Trophoblast cell (in vitro differentiated cells and primary cell): Measurements from ENCODE around the gene SBNO2.

Source experiments
- DNase-seq, 2 donors: peaks; one replicate each; pipeline ENCODE4 v3.0.0-alpha.2; 2016
- H2AFZ ChIP-seq: 2 replicates; pipeline ENCODE4 v1.6.1; 2013; ENCODE audit warnings: low read length, moderate library complexity, mild to moderate bottlenecking; ENCODE audit not compliant: insufficient read depth, poor library complexity
- H2AK5ac ChIP-seq: 2 replicates; pipeline ENCODE4 v1.6.1; 2013; ENCODE audit warnings: mild to moderate bottlenecking, low read length
- H2BK120ac ChIP-seq: 2 replicates; pipeline ENCODE4 v1.6.1; 2013; ENCODE audit warnings: low read length, mild to moderate bottlenecking, moderate library complexity; ENCODE audit not compliant: insufficient read depth, poor library complexity
- H2BK12ac ChIP-seq: 2 replicates; pipeline ENCODE4 v1.6.1; 2013; ENCODE audit warnings: mild to moderate bottlenecking, low read length, moderate library complexity
- H2BK5ac ChIP-seq: 2 replicates; pipeline ENCODE4 v1.6.1; 2013; ENCODE audit warnings: low read length, low read depth, moderate library complexity, mild to moderate bottlenecking; ENCODE audit not compliant: poor library complexity
- H3K14ac ChIP-seq: 2 replicates; pipeline ENCODE4 v1.6.1; 2013; ENCODE audit warnings: mild to moderate bottlenecking, low read length
- H3K18ac ChIP-seq: 2 replicates; pipeline ENCODE4 v1.6.1; 2013; ENCODE audit warnings: mild to moderate bottlenecking, low read length
- H3K23ac ChIP-seq: 2 replicates; pipeline ENCODE4 v1.6.1; 2013; ENCODE audit warnings: low read length
- H3K27ac ChIP-seq: 2 replicates; pipeline ENCODE4 v1.5.1; 2013; ENCODE audit warnings: low read depth, mild to moderate bottlenecking, inconsistent platforms, low read length, moderate library complexity
- H3K27me3 ChIP-seq: 2 replicates; pipeline ENCODE4 v1.6.1; 2013; ENCODE audit warnings: inconsistent platforms, mild to moderate bottlenecking, low read length, moderate library complexity; ENCODE audit not compliant: insufficient read depth
- H3K36me3 ChIP-seq, 2 experiments: 1 replicate in 1 of 2; 2 replicates in 1 of 2; pipeline ENCODE4 v1.6.1; 2013; ENCODE audit warnings: low read length in 2 of 2, mild to moderate bottlenecking in 2 of 2, moderate library complexity in 1 of 2; ENCODE audit not compliant: insufficient read depth in 2 of 2, control insufficient read depth in 1 of 2
- H3K4ac ChIP-seq: 2 replicates; pipeline ENCODE4 v1.6.1; 2013; ENCODE audit warnings: low read depth, mild to moderate bottlenecking, low read length, moderate library complexity
- H3K4me1 ChIP-seq, 2 experiments: 1 replicate in 1 of 2; 2 replicates in 1 of 2; pipeline ENCODE4 v1.6.1; 2013; ENCODE audit warnings: low read length in 2 of 2, mild to moderate bottlenecking in 2 of 2, moderate library complexity in 1 of 2; ENCODE audit not compliant: insufficient read depth in 2 of 2, control insufficient read depth in 1 of 2
- H3K4me2 ChIP-seq: 2 replicates; pipeline ENCODE4 v1.6.1; 2013; ENCODE audit warnings: inconsistent platforms, mild to moderate bottlenecking, low read length, moderate library complexity
- H3K4me3 ChIP-seq: 2 replicates; pipeline ENCODE4 v1.5.1; 2013; ENCODE audit warnings: mild to moderate bottlenecking, low read depth, low read length, inconsistent platforms
- H3K79me1 ChIP-seq: one replicate; pipeline ENCODE4 v1.6.1; 2013; ENCODE audit warnings: low read length
- H3K79me2 ChIP-seq: 2 replicates; pipeline ENCODE4 v1.6.1; 2013; ENCODE audit warnings: low read length, mild to moderate bottlenecking; ENCODE audit not compliant: control insufficient read depth, insufficient read depth, poor library complexity
- H3K9ac ChIP-seq: 2 replicates; pipeline ENCODE4 v1.6.1; 2013; ENCODE audit warnings: mild to moderate bottlenecking, low read length
- H3K9me3 ChIP-seq: 2 replicates; pipeline ENCODE4 v1.6.1; 2013; ENCODE audit warnings: low read depth, mild to moderate bottlenecking, control low read depth, inconsistent platforms, low read length; ENCODE audit not compliant: insufficient read depth
- H4K12ac ChIP-seq: 2 replicates; pipeline ENCODE4 v1.6.1; 2013; ENCODE audit warnings: low read depth, mild to moderate bottlenecking, low read length, moderate library complexity
- H4K8ac ChIP-seq: 2 replicates; pipeline ENCODE4 v1.6.1; 2013; ENCODE audit warnings: low read depth, mild to moderate bottlenecking, low read length, moderate library complexity
- H4K91ac ChIP-seq: one replicate; pipeline ENCODE4 v1.6.1; 2013; ENCODE audit warnings: low read depth, mild to moderate bottlenecking, low read length, moderate library complexity
- WGBS: extraction: QIAGEN DNeasy Blood & Tissue Kit; methylation state at CpG from one replicate; pipeline ENCODE4 v1.1.7; 2013; ENCODE audit warnings: missing lambda C conversion rate; ENCODE audit not compliant: insufficient read length, insufficient coverage; ENCODE audit errors: extremely low coverage; 5-methylcytosine and 5-hydroxymethylcytosine counted together

The SBNO2 gene

DNA sequence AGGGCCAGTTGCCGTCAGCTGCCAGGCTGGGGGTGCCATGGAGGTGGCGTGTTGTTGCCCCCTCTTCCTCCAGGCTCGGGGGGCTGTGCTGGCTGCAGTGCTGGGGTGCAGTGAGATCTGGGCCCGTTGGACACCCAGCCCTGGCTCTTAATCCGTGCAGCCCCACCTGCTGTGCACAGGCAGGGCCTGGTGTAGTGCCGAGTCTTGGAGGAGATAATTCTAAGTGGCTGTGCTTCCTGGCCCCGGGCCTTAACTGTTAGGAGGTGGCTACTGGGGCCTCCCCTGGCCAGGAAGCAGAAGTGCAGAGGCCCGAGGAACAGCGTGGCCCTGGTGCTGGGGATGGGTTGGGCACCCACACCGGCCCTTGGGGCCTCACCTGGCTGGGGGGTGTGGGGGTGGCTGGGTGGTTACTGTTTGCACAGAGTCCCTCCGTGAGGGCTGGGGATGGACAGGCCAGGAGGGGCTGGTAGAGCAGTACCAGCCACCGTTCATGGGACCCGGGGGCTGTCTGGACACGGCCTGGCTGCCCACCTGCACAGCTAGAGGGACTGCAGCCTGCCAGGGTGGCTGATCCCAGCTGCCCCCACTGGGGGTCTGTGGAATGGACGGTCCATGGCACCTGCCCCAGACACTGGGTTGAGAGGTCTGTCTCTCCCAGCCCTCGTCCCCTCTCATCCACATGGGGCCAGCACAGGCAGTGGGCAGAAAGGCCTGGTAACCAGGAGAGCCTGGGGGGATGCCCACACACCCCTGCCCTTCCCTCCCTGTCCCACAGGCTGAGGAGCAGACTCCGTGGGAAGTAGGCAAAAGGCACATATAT lies 67.0 kb downstream of the SBNO2 start:
- Histone ChIP-seq H2BK12ac (no peak overlapping the region), H3K14ac (no peak overlapping the region), H3K4me3 (no peak overlapping the region), H3K36me3 (peaks cover 53 to 57% of the 10 kb centered on the region in 2 experiments), H3K9ac (no peak overlapping the region), H3K4me1 (peaks cover 16 to 17% of the 10 kb centered on the region in 2 experiments), H4K12ac (peak overlapping the region; percentile 27), H2BK120ac (no peak overlapping the region), H2AK5ac (no peak overlapping the region), H3K4me2 (no peak overlapping the region), H3K23ac (no peak overlapping the region), H3K27ac (no peak overlapping the region), H3K18ac (no peak overlapping the region), H3K27me3 (no peaks in the 10 kb centered on the region), H3K9me3 (no peaks in the 10 kb centered on the region), H2BK5ac (no peak overlapping the region), H4K91ac (no peak overlapping the region), H3K79me2 (peaks cover 9% of the 10 kb centered on the region), H2AFZ (no peak overlapping the region), H4K8ac (no peak overlapping the region), H3K4ac (no peak overlapping the region), H3K79me1 (peaks cover 17% of the 10 kb centered on the region)
- peak in 1 of 2 donors; percentile 38 for DNase-seq
- WGBS = no CpG with 5 or more reads among the region's 17 CpGs

DNA sequence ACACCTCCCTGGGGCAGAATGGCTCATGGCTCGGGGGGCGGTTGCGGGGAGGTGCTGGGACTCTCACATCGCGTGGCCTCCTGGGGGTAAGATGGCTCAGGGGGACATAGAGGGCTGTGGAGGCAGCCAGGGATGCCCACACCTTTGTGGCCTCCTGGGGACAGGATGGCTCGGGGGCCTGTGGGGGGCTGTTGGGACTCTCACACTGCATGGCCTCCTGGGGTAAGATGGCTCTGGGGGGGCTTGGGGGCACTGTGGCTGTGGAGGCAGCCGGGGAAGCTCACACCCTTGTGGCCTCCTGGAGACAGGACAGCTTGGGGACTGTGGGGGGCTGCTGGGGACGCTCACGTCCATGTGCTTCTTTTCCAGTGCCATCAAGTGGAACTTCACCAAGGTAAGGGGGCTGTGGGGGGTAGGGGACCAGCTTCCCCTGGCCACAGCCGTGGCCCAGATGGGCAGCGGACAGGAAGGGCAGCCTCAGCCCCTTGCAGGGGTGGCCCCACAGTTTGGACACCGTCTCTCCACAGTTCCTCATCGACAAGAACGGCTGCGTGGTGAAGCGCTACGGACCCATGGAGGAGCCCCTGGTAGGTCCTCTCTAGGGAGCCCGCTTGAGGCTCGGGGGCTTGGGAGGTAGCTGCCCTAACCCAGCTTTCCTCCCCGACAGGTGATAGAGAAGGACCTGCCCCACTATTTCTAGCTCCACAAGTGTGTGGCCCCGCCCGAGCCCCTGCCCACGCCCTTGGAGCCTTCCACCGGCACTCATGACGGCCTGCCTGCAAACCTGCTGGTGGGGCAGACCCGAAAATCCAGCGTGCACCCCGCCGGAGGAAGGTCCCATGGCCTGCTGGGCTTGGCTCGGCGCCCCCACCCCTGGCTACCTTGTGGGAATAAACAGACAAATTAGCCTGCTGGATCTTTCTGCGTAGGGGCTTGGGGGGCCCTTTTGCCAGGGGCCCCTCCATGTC lies 67.9 kb downstream of the SBNO2 start:
- Histone ChIP-seq H3K27me3 (no peaks in the 10 kb centered on the region), H3K23ac (no peak overlapping the region), H3K27ac (no peak overlapping the region), H4K91ac (no peak overlapping the region), H3K4me2 (no peak overlapping the region), H2BK12ac (no peak overlapping the region), H2AFZ (no peak overlapping the region), H2AK5ac (no peak overlapping the region), H2BK120ac (no peak overlapping the region), H4K12ac (no peak overlapping the region), H3K9ac (no peak overlapping the region), H3K14ac (no peak overlapping the region), H3K4me3 (no peak overlapping the region), H3K36me3 (peaks cover 51 to 53% of the 10 kb centered on the region in 2 experiments), H4K8ac (no peak overlapping the region), H3K18ac (no peak overlapping the region), H3K79me1 (peaks cover 25% of the 10 kb centered on the region), H3K4ac (peak overlapping the region; percentile 3), H3K4me1 (peaks cover 24 to 25% of the 10 kb centered on the region in 2 experiments), H3K9me3 (no peaks in the 10 kb centered on the region), H2BK5ac (no peak overlapping the region), H3K79me2 (peaks cover 9% of the 10 kb centered on the region)
- DNase-seq = no peak
- no CpG with 5 or more reads among the region's 32 CpGs for WGBS

- peak overlapping the region; percentile 34 for H4K8ac ChIP-seq
- DNase-seq = peak in 1 of 2 donors; percentile 59
- no peaks in the 10 kb centered on the region for H3K27me3 ChIP-seq
- H3K23ac ChIP-seq = no peak overlapping the region
- peak overlapping the region; percentile 52 for H4K91ac ChIP-seq
- H3K4me2 ChIP-seq = peak overlapping the region; percentile 85
- H3K14ac ChIP-seq = peak overlapping the region; percentile 16
- peak overlapping the region; percentile 85 for H3K9ac ChIP-seq
- peaks cover 25% of the 10 kb centered on the region for H3K79me1 ChIP-seq
- WGBS = no CpG with 5 or more reads among the region's 69 CpGs
- peak overlapping the region; percentile 88 for H3K4me3 ChIP-seq
- H3K79me2 ChIP-seq = peaks cover 9% of the 10 kb centered on the region
- H3K4ac ChIP-seq = peak overlapping the region; percentile 77
- peak overlapping the region; percentile 2 for H2BK120ac ChIP-seq
- H2AK5ac ChIP-seq = peak overlapping the region; percentile 13
- no peak overlapping the region for H2AFZ ChIP-seq
- peak overlapping the region; percentile 95 for H3K27ac ChIP-seq
- peak overlapping the region; percentile 23 for H2BK5ac ChIP-seq
- no peak overlapping the region for H2BK12ac ChIP-seq
- H3K36me3 ChIP-seq = peaks cover 42 to 44% of the 10 kb centered on the region in 2 experiments
- no peak overlapping the region for H4K12ac ChIP-seq
- no peaks in the 10 kb centered on the region for H3K9me3 ChIP-seq
- peaks cover 24 to 25% of the 10 kb centered on the region in 2 experiments for H3K4me1 ChIP-seq
- H3K18ac ChIP-seq = peak overlapping the region; percentile 7
These were observed 68.8 kb downstream of the SBNO2 start for GRCh38 chr19:1105008-1105872.
